Stomach (tissue), 4 donors: ENCODE results near the gene CDRT15.

ENCODE experiments used
- EP300 ChIP-seq: sonication (generic); formaldehyde crosslinking; IDR thresholded peaks from one replicate; pipeline ENCODE4 v1.6.1; 2017; ENCODE audit warnings: antibody characterized with exemption
- POLR2A ChIP-seq, 4 donors: fragments of 450-650 bp; IDR thresholded peaks; one replicate each; pipeline ENCODE4 v1.6.1; 2016; ENCODE audit warnings: antibody characterized with exemption in 4 of 4, control low read depth in 2 of 4, mild to moderate bottlenecking in 1 of 4, moderate library complexity in 1 of 4
- POLR2AphosphoS5 ChIP-seq, 3 donors: sonication (generic); formaldehyde crosslinking; IDR thresholded peaks; one replicate each; pipeline ENCODE4 v1.6.1; 2016; ENCODE audit warnings: antibody characterized with exemption in 3 of 3
- TF ChIP-seq, protein P1 (sequence below), 7 experiments: fragments of 450-650 bp in 4 of 7; fragments of 200-600 bp in 3 of 7; sonication (generic) in 3 of 7; IDR thresholded peaks; one replicate each; pipeline ENCODE4 v1.5.1; 2016 to 2019; ENCODE audit warnings: antibody characterized with exemption in 7 of 7, control low read depth in 2 of 7, mild to moderate bottlenecking in 1 of 7

- TF ChIP-seq POLR2A (IDR thresholded peaks at IDR 0.05) (no peak), EP300 (no peak), POLR2AphosphoS5 (IDR thresholded peaks at IDR 0.05) (no peak)
- TF ChIP-seq, protein P1, sequence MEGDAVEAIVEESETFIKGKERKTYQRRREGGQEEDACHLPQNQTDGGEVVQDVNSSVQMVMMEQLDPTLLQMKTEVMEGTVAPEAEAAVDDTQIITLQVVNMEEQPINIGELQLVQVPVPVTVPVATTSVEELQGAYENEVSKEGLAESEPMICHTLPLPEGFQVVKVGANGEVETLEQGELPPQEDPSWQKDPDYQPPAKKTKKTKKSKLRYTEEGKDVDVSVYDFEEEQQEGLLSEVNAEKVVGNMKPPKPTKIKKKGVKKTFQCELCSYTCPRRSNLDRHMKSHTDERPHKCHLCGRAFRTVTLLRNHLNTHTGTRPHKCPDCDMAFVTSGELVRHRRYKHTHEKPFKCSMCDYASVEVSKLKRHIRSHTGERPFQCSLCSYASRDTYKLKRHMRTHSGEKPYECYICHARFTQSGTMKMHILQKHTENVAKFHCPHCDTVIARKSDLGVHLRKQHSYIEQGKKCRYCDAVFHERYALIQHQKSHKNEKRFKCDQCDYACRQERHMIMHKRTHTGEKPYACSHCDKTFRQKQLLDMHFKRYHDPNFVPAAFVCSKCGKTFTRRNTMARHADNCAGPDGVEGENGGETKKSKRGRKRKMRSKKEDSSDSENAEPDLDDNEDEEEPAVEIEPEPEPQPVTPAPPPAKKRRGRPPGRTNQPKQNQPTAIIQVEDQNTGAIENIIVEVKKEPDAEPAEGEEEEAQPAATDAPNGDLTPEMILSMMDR (IDR thresholded peaks at IDR 0.05): no peak
Observed at GRCh38 chr17:14214271-14214670, 22.4 kb downstream of the CDRT15 start.
